HG03565 (cell line): ENCODE measurements around the gene ZNF385C.
"Not testable (repeated sequence)": the region's sequence is repeated elsewhere in the genome, so short reads cannot be mapped to it uniquely, and the experiment has no call there.

Source experiments
- ATAC-seq: cut with Tn5 transposase; IDR thresholded peaks from one replicate; pipeline ENCODE4 v1.9.1; 2021; ENCODE audit warnings: mild to moderate bottlenecking, moderate library complexity; ENCODE audit not compliant: unreplicated experiment

ZNF385C gene

GRCh38 chr17:42097691-42098631 lies at the start of gene ZNF385C:
TSS of gene ZNF385C (minus strand) at chr17:42098473. CDS start at chr17:42063056, 35,417 bp downstream.
- ATAC-seq, result no peak

- no peak for ATAC-seq
Observed at GRCh38 chr17:42146911-42147607, 48.8 kb upstream of the ZNF385C start.

- ATAC-seq, result not testable (repeated sequence)
Observed at GRCh38 chr17:42143138-42143537, 44.9 kb upstream of the ZNF385C start.

GRCh38 chr17:42142371-42142896 lies 44.2 kb upstream of the ZNF385C start:
- ATAC-seq, result no peak

GRCh38 chr17:42141382-42141781 lies 43.1 kb upstream of the ZNF385C start:
- ATAC-seq, result no peak

- not testable (repeated sequence) for ATAC-seq
Observed at GRCh38 chr17:42140690-42141089, 42.4 kb upstream of the ZNF385C start.

GRCh38 chr17:42138749-42139492 lies 40.6 kb upstream of the ZNF385C start:
- ATAC-seq, result no peak

- no peak for ATAC-seq
Observed at GRCh38 chr17:42136654-42137051, 38.4 kb upstream of the ZNF385C start.

GRCh38 chr17:42135664-42136653 lies 37.7 kb upstream of the ZNF385C start:
- ATAC-seq, result no peak

GRCh38 chr17:42135151-42135550 lies 36.9 kb upstream of the ZNF385C start:
- no peak for ATAC-seq

- no peak for ATAC-seq
Observed at GRCh38 chr17:42133461-42134041, 35.3 kb upstream of the ZNF385C start.

GRCh38 chr17:42132941-42133340 lies 34.7 kb upstream of the ZNF385C start:
- no peak for ATAC-seq

GRCh38 chr17:42131981-42132432 lies 33.7 kb upstream of the ZNF385C start:
- no peak for ATAC-seq

GRCh38 chr17:42131232-42131631 lies 33.0 kb upstream of the ZNF385C start:
- ATAC-seq, result no peak

- no peak for ATAC-seq
Observed at GRCh38 chr17:42130310-42130936, 32.1 kb upstream of the ZNF385C start.

- ATAC-seq, result no peak
Observed at GRCh38 chr17:42129109-42129837, 31.0 kb upstream of the ZNF385C start.

GRCh38 chr17:42127414-42127813 lies 29.1 kb upstream of the ZNF385C start:
- no peak for ATAC-seq

- ATAC-seq, result no peak
Observed at GRCh38 chr17:42126836-42127235, 28.6 kb upstream of the ZNF385C start.
